Measurements from ENCODE around the gene MLXIP. TPM values are rescaled to one million over a fixed set of nuclear protein-coding genes. Genes with fewer than 3 reads are reported as not detected.

The MLXIP gene
- total and polyA plus RNA-seq, 2 donors from 2014 or later: 10.9 to 67.6 TPM

- H3K9me3 ChIP-seq (ENCODE audit: control insufficient read depth in 2 of 3, insufficient read depth in 1 of 3, low read length in 3 of 3): no peaks in the 10 kb centered on the region
- H3K9ac ChIP-seq (ENCODE audit: low read length in 3 of 3): no peak overlapping the region
- no peak for FAIRE-seq
- no peak overlapping the region for H3K4me3 ChIP-seq (ENCODE audit: low read length in 3 of 3)
- intact Hi-C loops (cut with DNase I): no loop called here
- H3K36me3 ChIP-seq (ENCODE audit: control insufficient read depth in 2 of 3, insufficient read depth in 3 of 3, low read length in 3 of 3): peaks cover 0 to 2% (median 0%) of the 10 kb centered on the region in 3 donors
- H3K27ac ChIP-seq (ENCODE audit: low read depth in 2 of 2, low read length in 2 of 2): no peak overlapping the region
- DNase-seq: no peak
- H3K27me3 ChIP-seq (ENCODE audit: control insufficient read depth, insufficient read depth, low read length): no peaks in the 10 kb centered on the region
- H3K4me1 ChIP-seq (ENCODE audit: control insufficient read depth in 2 of 3, insufficient read depth in 2 of 3, low read depth in 1 of 3, low read length in 3 of 3): peaks cover 0 to 48% (median 38%) of the 10 kb centered on the region in 3 donors
- no peak for TF ChIP-seq CTCF (IDR thresholded peaks at IDR 0.05; ENCODE audit: borderline replicate concordance, extremely low read depth, insufficient read depth)
Observed at GRCh38 chr12:122093098-122093883, 14.7 kb downstream of the MLXIP start.

- H3K36me3 ChIP-seq (ENCODE audit: control insufficient read depth in 2 of 3, insufficient read depth in 3 of 3, low read length in 3 of 3): peaks cover 0 to 2% (median 0%) of the 10 kb centered on the region in 3 donors
- TF ChIP-seq CTCF (IDR thresholded peaks at IDR 0.05; ENCODE audit: borderline replicate concordance, extremely low read depth, insufficient read depth): no peak
- no peak overlapping the region for H3K9ac ChIP-seq (ENCODE audit: low read length in 3 of 3)
- no peaks in the 10 kb centered on the region for H3K27me3 ChIP-seq (ENCODE audit: control insufficient read depth, insufficient read depth, low read length)
- H3K4me1 ChIP-seq (ENCODE audit: control insufficient read depth in 2 of 3, insufficient read depth in 2 of 3, low read depth in 1 of 3, low read length in 3 of 3): peaks cover 0 to 52% (median 41%) of the 10 kb centered on the region in 3 donors
- no peak for FAIRE-seq
- H3K4me3 ChIP-seq (ENCODE audit: low read length in 3 of 3): no peak overlapping the region
- no peak for DNase-seq
- intact Hi-C loops (cut with DNase I): no loop called here
- no peaks in the 10 kb centered on the region for H3K9me3 ChIP-seq (ENCODE audit: control insufficient read depth in 2 of 3, insufficient read depth in 1 of 3, low read length in 3 of 3)
- H3K27ac ChIP-seq (ENCODE audit: low read depth in 2 of 2, low read length in 2 of 2): no peak overlapping the region
Observed at GRCh38 chr12:122094137-122094734, 15.7 kb downstream of the MLXIP start.

GRCh38 chr12:122094735-122095631 lies 16.4 kb downstream of the MLXIP start:
- H3K36me3 ChIP-seq (ENCODE audit: control insufficient read depth in 2 of 3, insufficient read depth in 3 of 3, low read length in 3 of 3): peaks cover 0 to 2% (median 0%) of the 10 kb centered on the region in 3 donors
- no peak overlapping the region for H3K9ac ChIP-seq (ENCODE audit: low read length in 3 of 3)
- no peaks in the 10 kb centered on the region for H3K27me3 ChIP-seq (ENCODE audit: control insufficient read depth, insufficient read depth, low read length)
- no peak for DNase-seq
- H3K9me3 ChIP-seq (ENCODE audit: control insufficient read depth in 2 of 3, insufficient read depth in 1 of 3, low read length in 3 of 3): no peaks in the 10 kb centered on the region
- H3K4me1 ChIP-seq (ENCODE audit: control insufficient read depth in 2 of 3, insufficient read depth in 2 of 3, low read depth in 1 of 3, low read length in 3 of 3): peaks cover 0 to 59% (median 38%) of the 10 kb centered on the region in 3 donors
- FAIRE-seq: no peak
- TF ChIP-seq CTCF (IDR thresholded peaks at IDR 0.05; ENCODE audit: borderline replicate concordance, extremely low read depth, insufficient read depth): no peak
- intact Hi-C loops (cut with DNase I): no loop called here
- H3K27ac ChIP-seq (ENCODE audit: low read depth in 2 of 2, low read length in 2 of 2): no peak overlapping the region
- H3K4me3 ChIP-seq (ENCODE audit: low read length in 3 of 3): no peak overlapping the region
